Epithelial cell of esophagus (primary cell): ENCODE results near the gene SLC9A7.

Experiments used
- DNase-seq: peaks from one replicate; pipeline ENCODE4 v3.0.0; 2010; ENCODE audit warnings: low read depth
- H3K4me3 ChIP-seq: 2 replicates; pipeline ENCODE4 v1.5.1; 2011; ENCODE audit warnings: mild to moderate bottlenecking, low read length, control low read depth
- CTCF ChIP-seq: IDR thresholded peaks from 2 replicates; pipeline ENCODE4 v1.5.1; 2011; ENCODE audit warnings: low read depth, mild to moderate bottlenecking, low read length, control low read depth, inconsistent platforms; ENCODE audit not compliant: insufficient read depth; ENCODE audit errors: missing control alignments

The SLC9A7 gene

GRCh38 chrX:46710425-46710824 lies 48.5 kb downstream of the SLC9A7 start:
- TF ChIP-seq CTCF, result no peak
- DNase-seq, result peak; percentile 92
- no peak overlapping the region for H3K4me3 ChIP-seq

- no peak for TF ChIP-seq CTCF
- DNase-seq, result no peak
- H3K4me3 ChIP-seq, result no peak overlapping the region
These were observed 51.5 kb downstream of the SLC9A7 start for GRCh38 chrX:46707274-46707965.

- no peak for TF ChIP-seq CTCF
- H3K4me3 ChIP-seq, result no peak overlapping the region
- peak; percentile 60 for DNase-seq
These were observed 54.0 kb downstream of the SLC9A7 start for GRCh38 chrX:46704767-46705386.

- no peak for TF ChIP-seq CTCF
- no peak overlapping the region for H3K4me3 ChIP-seq
- no peak for DNase-seq
These were observed 54.9 kb downstream of the SLC9A7 start for GRCh38 chrX:46703980-46704379.

- TF ChIP-seq CTCF, result no peak
- peak; percentile 15 for DNase-seq
These were observed 60.2 kb downstream of the SLC9A7 start for GRCh38 chrX:46698691-46699090.

GRCh38 chrX:46695491-46695890 lies 63.4 kb downstream of the SLC9A7 start:
- TF ChIP-seq CTCF, result no peak
- no peak for DNase-seq
- H3K4me3 ChIP-seq, result no peak overlapping the region

More at GRCh38 chrX:46698691-46699090, 60.2 kb downstream of the SLC9A7 start:
- no peak overlapping the region for H3K4me3 ChIP-seq

- H3K4me3 ChIP-seq, result no peak overlapping the region
- TF ChIP-seq CTCF, result no peak
- no peak for DNase-seq
These were observed 64.4 kb downstream of the SLC9A7 start for GRCh38 chrX:46694549-46694948.
